C4-2B (cell line): Measurements from ENCODE around the gene CMTM7.

Experiments used
- CTCF ChIP-seq: fragments of 450-650 bp; conservative IDR thresholded peaks from 2 replicates; pipeline ENCODE4 v1.5.1; 2017; ENCODE audit warnings: mild to moderate bottlenecking
- ZFX ChIP-seq: fragments of 450-650 bp; IDR thresholded peaks from 2 replicates; pipeline ENCODE4 v1.6.1; 2017

GRCh38 chr3:32502946-32503286, 111.3 kb downstream of the CMTM7 start:
- no peak for TF ChIP-seq CTCF
- TF ChIP-seq ZFX = no peak
